Panc1 (cell line): Measurements from ENCODE around the gene CDYL2. TPM values are rescaled to one million over a fixed set of nuclear protein-coding genes. Genes with fewer than 3 reads are reported as not detected.
"Not testable (repeated sequence)": the region's sequence is repeated elsewhere in the genome, so short reads cannot be mapped to it uniquely, and the experiment has no call there.

ENCODE experiments used
- ATAC-seq: fragments of 200-7000 bp; cut with Tn5 transposase; 2 replicates; pipeline ENCODE4 v1.9.1; 2020; ENCODE audit warnings: mild to moderate bottlenecking, moderate library complexity
- BruUV-seq: library from RNA; stranded (reverse); fragments of 400-500 nt; replicated peaks from 2 replicates; lab custom pipeline; 2021; lab: Mats Ljungman, UMichigan
- CTCF ChIA-PET: fragments of 300-600 bp; sonication (Branson Sonifier 250); formaldehyde crosslinking; loops from one replicate; lab custom pipeline; 2022; ENCODE audit warnings: antibody characterized with exemption; lab: Charles Lee
- POLR2A ChIA-PET: fragments of 300-600 bp; sonication (Branson Sonifier 250); formaldehyde crosslinking; loops from one replicate; lab custom pipeline; 2022; ENCODE audit warnings: antibody characterized with exemption; lab: Charles Lee
- DNase-seq: peaks from one replicate; pipeline ENCODE4 v3.0.0-alpha.2; 2010; ENCODE audit warnings: low read depth, low spot score
- H3K27ac ChIP-seq: 2 replicates; pipeline ENCODE4 v1.5.1; 2011; ENCODE audit warnings: mild to moderate bottlenecking, low read length, inconsistent platforms
- H3K27me3 ChIP-seq: fragments of 200-500 bp; sonication (Bioruptor generic); 2 replicates; pipeline ENCODE4 v1.6.0; 2014; ENCODE audit warnings: low read length, inconsistent platforms; ENCODE audit not compliant: control insufficient read depth, insufficient read depth
- H3K36me3 ChIP-seq: fragments of 200-500 bp; sonication (Bioruptor generic); 2 replicates; pipeline ENCODE4 v1.5.1; 2014; ENCODE audit warnings: inconsistent platforms, mild to moderate bottlenecking, low read length, moderate library complexity; ENCODE audit not compliant: control insufficient read depth, insufficient read depth
- H3K4me1 ChIP-seq: 2 replicates; pipeline ENCODE4 v1.5.1; 2011; ENCODE audit warnings: inconsistent platforms, mild to moderate bottlenecking, low read length, moderate library complexity; ENCODE audit not compliant: control insufficient read depth, insufficient read depth
- H3K4me3 ChIP-seq, 2 experiments: 2 replicates each; pipeline ENCODE4 v1.5.1; 2011 to 2012; ENCODE audit warnings: low read depth in 2 of 2, low read length in 2 of 2, mild to moderate bottlenecking in 2 of 2, inconsistent platforms in 1 of 2, moderate library complexity in 1 of 2
- H3K9me3 ChIP-seq: fragments of 200-500 bp; sonication (Bioruptor generic); 2 replicates; pipeline ENCODE4 v1.5.1; 2014; ENCODE audit warnings: low read depth, mild to moderate bottlenecking, inconsistent platforms, low read length, moderate library complexity; ENCODE audit not compliant: control insufficient read depth, insufficient read depth
- CTCF ChIP-seq: fragments of 450-650 bp; IDR thresholded peaks from 2 replicates; pipeline ENCODE4 v1.5.1; 2017; ENCODE audit warnings: mild to moderate bottlenecking
- POLR2AphosphoS5 ChIP-seq: IDR thresholded peaks from 2 replicates; pipeline ENCODE4 v1.6.1; 2012; ENCODE audit warnings: mild to moderate bottlenecking, low read depth, low read length, moderate library complexity
- REST ChIP-seq, 2 experiments: IDR thresholded peaks; 2 replicates each; pipeline ENCODE4 v1.6.1; 2011 to 2012; ENCODE audit warnings: low read depth in 2 of 2, control low read depth in 1 of 2, low read length in 1 of 2, mild to moderate bottlenecking in 1 of 2, moderate library complexity in 1 of 2; ENCODE audit not compliant: insufficient read depth in 1 of 2
- SIN3A ChIP-seq: IDR thresholded peaks from 2 replicates; pipeline ENCODE4 v1.6.1; 2012; ENCODE audit warnings: low read depth, mild to moderate bottlenecking, low read length, moderate library complexity, borderline replicate concordance; ENCODE audit not compliant: insufficient read depth
- TCF7L2 ChIP-seq: IDR thresholded peaks from 2 replicates; pipeline ENCODE4 v1.6.1; 2011; ENCODE audit warnings: mild to moderate bottlenecking, low read depth, low read length, inconsistent platforms
- in situ Hi-C: cut with HindIII; loops from 2 replicates; pipeline ENCODE4 v1.10.0; 2016; ENCODE audit warnings: low sequenced_read_pairs, low pct_unique_long_range_greater_than_20kb
- intact Hi-C: fragments of 100-400 bp; cut with micrococcal nuclease; formaldehyde crosslinking; loops from one replicate; pipeline ENCODE4 v1.10.0; 2022; ENCODE audit not compliant: unreplicated experiment
- total RNA-seq: library from RNA; stranded (reverse); gene quantifications from one replicate; pipeline ENCODE4 v1.2.1, GENCODE V29; 2021; ENCODE audit not compliant: unreplicated experiment

Gene CDYL2
- total RNA-seq, 1 experiment from 2014 or later = 6.1 TPM

GRCh38 chr16:80816356-80816755 lies 12.0 kb upstream of the CDYL2 start:
- CTCF ChIA-PET = no interaction called here
- ATAC-seq = no peak
- DNase-seq = no peak
- intact Hi-C loops (no loop called here), in situ Hi-C loops (no loop called here)
- no peak overlapping the region for H3K4me3 ChIP-seq
- no peaks in the 10 kb centered on the region for H3K4me1 ChIP-seq
- H3K27ac ChIP-seq = no peak overlapping the region
- H3K27me3 ChIP-seq = no peaks in the 10 kb centered on the region
- TF ChIP-seq SIN3A (no peak), REST (IDR thresholded peaks at IDR 0.05; ENCODE audit: insufficient read depth in 1 of 2, low read depth in 2 of 2, low read length in 1 of 2) (no peak), POLR2AphosphoS5 (no peak), CTCF (no peak)
- POLR2A ChIA-PET = no interaction called here
- no TSS peak for BruUV-seq
- H3K36me3 ChIP-seq = no peaks in the 10 kb centered on the region
- no peaks in the 10 kb centered on the region for H3K9me3 ChIP-seq

- ATAC-seq, H3K36me3 ChIP-seq, H3K27me3 ChIP-seq, POLR2A ChIA-PET, BruUV-seq, H3K4me1 ChIP-seq, H3K4me3 ChIP-seq, CTCF ChIA-PET, H3K27ac ChIP-seq, DNase-seq, in situ Hi-C loops, H3K9me3 ChIP-seq, intact Hi-C loops: not testable (repeated sequence)
These were observed 10.9 kb upstream of the CDYL2 start for GRCh38 chr16:80815278-80815677.

GRCh38 chr16:80812593-80812992 lies 8.2 kb upstream of the CDYL2 start:
- CTCF ChIA-PET = no interaction called here
- BruUV-seq = no TSS peak

More at GRCh38 chr16:80812593-80812992, 8.2 kb upstream of the CDYL2 start:
- POLR2A ChIA-PET = no interaction called here
- H3K9me3 ChIP-seq = no peaks in the 10 kb centered on the region
- intact Hi-C loops (no loop called here), in situ Hi-C loops (no loop called here)
- no peaks in the 10 kb centered on the region for H3K27me3 ChIP-seq
- ATAC-seq (no peak), DNase-seq (no peak)
- H3K27ac ChIP-seq = no peak overlapping the region
- no peaks in the 10 kb centered on the region for H3K36me3 ChIP-seq
- H3K4me1 ChIP-seq = no peaks in the 10 kb centered on the region
- TF ChIP-seq POLR2AphosphoS5 = no peak
- no peak for TF ChIP-seq REST (IDR thresholded peaks at IDR 0.05; ENCODE audit: insufficient read depth in 1 of 2, low read depth in 2 of 2, low read length in 1 of 2)
- TF ChIP-seq TCF7L2 = no peak
- TF ChIP-seq CTCF = no peak
- TF ChIP-seq SIN3A = no peak
- H3K4me3 ChIP-seq = no peak overlapping the region
